Mesenchymal stem cell (in vitro differentiated cells and primary cell): ENCODE measurements around the gene PTPRD.
A peak's percentile ranks its signal among the peaks of the same experiment; 100 is the strongest.
"Not testable (repeated sequence)": the region's sequence is repeated elsewhere in the genome, so short reads cannot be mapped to it uniquely, and the experiment has no call there.

ENCODE experiments used
- DNase-seq: peaks from one replicate; pipeline ENCODE4 v3.0.0-alpha.2; 2013
- H2AFZ ChIP-seq: one replicate; pipeline ENCODE4 v1.6.1; 2013; ENCODE audit warnings: low read depth, mild to moderate bottlenecking, control low read depth, inconsistent platforms, low read length, moderate library complexity
- H2AK5ac ChIP-seq: 2 replicates; pipeline ENCODE4 v1.6.1; 2013; ENCODE audit warnings: low read length, moderate library complexity, mild to moderate bottlenecking, inconsistent platforms; ENCODE audit not compliant: severe bottlenecking
- H2BK120ac ChIP-seq: one replicate; pipeline ENCODE4 v1.6.1; 2013; ENCODE audit warnings: low read depth, mild to moderate bottlenecking, inconsistent platforms, low read length, moderate library complexity
- H2BK12ac ChIP-seq, 2 experiments: one replicate each; pipeline ENCODE4 v1.6.1; 2013; ENCODE audit warnings: inconsistent platforms in 2 of 2, low read length in 2 of 2, mild to moderate bottlenecking in 2 of 2, moderate library complexity in 2 of 2, control low read depth in 1 of 2
- H2BK15ac ChIP-seq: one replicate; pipeline ENCODE4 v1.6.1; 2013; ENCODE audit warnings: mild to moderate bottlenecking, low read depth, inconsistent platforms; ENCODE audit not compliant: poor library complexity, severe bottlenecking
- H2BK5ac ChIP-seq: 2 replicates; pipeline ENCODE4 v1.6.1; 2013; ENCODE audit warnings: low read depth, mild to moderate bottlenecking, low read length, control low read depth, inconsistent platforms; ENCODE audit not compliant: poor library complexity, severe bottlenecking
- H3K14ac ChIP-seq, 2 experiments: one replicate each; pipeline ENCODE4 v1.6.1; 2013; ENCODE audit warnings: inconsistent platforms in 2 of 2, low read length in 2 of 2, control low read depth in 1 of 2, mild to moderate bottlenecking in 1 of 2, moderate library complexity in 1 of 2
- H3K18ac ChIP-seq, 2 experiments: one replicate each; pipeline ENCODE4 v1.6.1; 2013; ENCODE audit warnings: inconsistent platforms in 2 of 2, low read length in 2 of 2, control low read depth in 1 of 2, low read depth in 1 of 2, mild to moderate bottlenecking in 1 of 2
- H3K23ac ChIP-seq, 2 experiments: one replicate each; pipeline ENCODE4 v1.6.1; 2013; ENCODE audit warnings: inconsistent platforms in 2 of 2, low read length in 2 of 2, mild to moderate bottlenecking in 2 of 2, moderate library complexity in 2 of 2, control low read depth in 1 of 2
- H3K27ac ChIP-seq: 2 replicates; pipeline ENCODE4 v1.5.1; 2013; ENCODE audit warnings: mild to moderate bottlenecking, moderate library complexity, low read length, control low read depth, inconsistent platforms; ENCODE audit not compliant: poor library complexity, severe bottlenecking
- H3K27me3 ChIP-seq, 2 experiments: 2 replicates each; pipeline versions ENCODE4 v1.6.1 to v1.7.0; 2013; ENCODE audit warnings: low read length in 2 of 2, mild to moderate bottlenecking in 2 of 2, moderate library complexity in 2 of 2, control low read depth in 1 of 2, inconsistent platforms in 1 of 2; ENCODE audit not compliant: control insufficient read depth in 1 of 2, insufficient read depth in 1 of 2
- H3K36me3 ChIP-seq, 2 experiments: 2 replicates each; pipeline versions ENCODE4 v1.6.1 to v1.7.0; 2013; ENCODE audit warnings: low read length in 2 of 2, control low read depth in 1 of 2, inconsistent platforms in 1 of 2, low read depth in 1 of 2, mild to moderate bottlenecking in 1 of 2; ENCODE audit not compliant: insufficient read depth in 2 of 2, control insufficient read depth in 1 of 2
- H3K4ac ChIP-seq, 2 experiments: one replicate each; pipeline ENCODE4 v1.6.1; 2013; ENCODE audit warnings: inconsistent platforms in 2 of 2, low read length in 2 of 2, mild to moderate bottlenecking in 2 of 2, moderate library complexity in 2 of 2, control low read depth in 1 of 2, low read depth in 1 of 2
- H3K4me1 ChIP-seq: 2 replicates; pipeline ENCODE4 v1.6.1; 2013; ENCODE audit warnings: low read depth, low read length, control low read depth; ENCODE audit not compliant: control insufficient read depth, insufficient read depth
- H3K4me2 ChIP-seq: 2 replicates; pipeline ENCODE4 v1.6.1; 2013; ENCODE audit warnings: low read length, mild to moderate bottlenecking, inconsistent platforms; ENCODE audit not compliant: poor library complexity, severe bottlenecking
- H3K4me3 ChIP-seq, 2 experiments: 2 replicates each; pipeline versions ENCODE4 v1.5.1 to v1.7.0; 2013; ENCODE audit warnings: low read length in 2 of 2, mild to moderate bottlenecking in 2 of 2, control low read depth in 1 of 2, low read depth in 1 of 2; ENCODE audit not compliant: insufficient read depth in 1 of 2
- H3K79me1 ChIP-seq: replicated peaks from 2 replicates; pipeline ENCODE4 v1.6.1; 2013; ENCODE audit warnings: mild to moderate bottlenecking, control low read depth, low read length, inconsistent platforms; ENCODE audit not compliant: poor library complexity, severe bottlenecking
- H3K9ac ChIP-seq: 2 replicates; pipeline ENCODE4 v1.7.0; 2013; ENCODE audit warnings: mild to moderate bottlenecking, low read length, moderate library complexity
- H3K9me3 ChIP-seq: 2 replicates; pipeline ENCODE4 v1.7.0; 2013; ENCODE audit warnings: mild to moderate bottlenecking, low read length; ENCODE audit not compliant: control insufficient read depth
- H4K8ac ChIP-seq: one replicate; pipeline ENCODE4 v1.6.1; 2013; ENCODE audit warnings: inconsistent platforms, mild to moderate bottlenecking, low read length, moderate library complexity
- H4K91ac ChIP-seq: one replicate; pipeline ENCODE4 v1.6.1; 2013; ENCODE audit warnings: mild to moderate bottlenecking, low read length, inconsistent platforms
- WGBS: methylation state at CpG from one replicate; pipeline ENCODE4 v1.1.7; 2013; ENCODE audit warnings: mixed read lengths; 5-methylcytosine and 5-hydroxymethylcytosine counted together

PTPRD gene

GRCh38 chr9:10366171-10366779 lies 246.5 kb downstream of the PTPRD start:
- H3K14ac ChIP-seq = no peak overlapping the region
- no peak overlapping the region for H3K4ac ChIP-seq
- no peak overlapping the region for H3K9ac ChIP-seq
- no peak overlapping the region for H4K8ac ChIP-seq
- H3K4me1 ChIP-seq = no peaks in the 10 kb centered on the region
- H2BK12ac ChIP-seq = no peak overlapping the region
- H3K23ac ChIP-seq = no peak overlapping the region
- no peak overlapping the region for H2AFZ ChIP-seq
- H3K4me3 ChIP-seq = no peak overlapping the region
- H3K36me3 ChIP-seq = no peaks in the 10 kb centered on the region
- H2BK15ac ChIP-seq = no peak overlapping the region
- no peak overlapping the region for H2AK5ac ChIP-seq
- DNase-seq = peak; percentile 55
- H3K27me3 ChIP-seq = no peaks in the 10 kb centered on the region
- H4K91ac ChIP-seq = no peak overlapping the region
- no peaks in the 10 kb centered on the region for H3K79me1 ChIP-seq
- no peak overlapping the region for H3K18ac ChIP-seq
- H3K9me3 ChIP-seq = no peaks in the 10 kb centered on the region
- no peak overlapping the region for H3K27ac ChIP-seq
- no peak overlapping the region for H3K4me2 ChIP-seq
- 56% methylated on average over 3 of the region's 3 CpGs for WGBS
- no peak overlapping the region for H2BK5ac ChIP-seq
- H2BK120ac ChIP-seq = no peak overlapping the region

GRCh38 chr9:10354591-10354990 lies 258.2 kb downstream of the PTPRD start:
- Histone ChIP-seq H3K4ac (no peak overlapping the region), H3K36me3 (no peaks in the 10 kb centered on the region), H3K4me3 (no peak overlapping the region), H3K18ac (no peak overlapping the region), H3K79me1 (no peaks in the 10 kb centered on the region), H3K23ac (no peak overlapping the region), H2BK12ac (no peak overlapping the region), H3K9me3 (no peaks in the 10 kb centered on the region), H3K27ac (no peak overlapping the region), H4K91ac (no peak overlapping the region), H2BK5ac (no peak overlapping the region), H2BK15ac (no peak overlapping the region), H3K27me3 (no peaks in the 10 kb centered on the region), H2AFZ (no peak overlapping the region), H3K14ac (no peak overlapping the region), H2AK5ac (no peak overlapping the region), H3K4me1 (no peaks in the 10 kb centered on the region), H3K4me2 (no peak overlapping the region), H2BK120ac (no peak overlapping the region), H3K9ac (no peak overlapping the region), H4K8ac (no peak overlapping the region)
- WGBS = no CpG with 5 or more reads among the region's 3 CpGs
- DNase-seq = no peak

GRCh38 chr9:10345621-10346020 lies 267.2 kb downstream of the PTPRD start:
- H4K8ac ChIP-seq, H3K27ac ChIP-seq, H3K36me3 ChIP-seq, DNase-seq, H3K27me3 ChIP-seq, H3K4me3 ChIP-seq, H2AK5ac ChIP-seq, H3K9ac ChIP-seq, H3K18ac ChIP-seq, H3K14ac ChIP-seq, H4K91ac ChIP-seq, H3K4me1 ChIP-seq, H3K4ac ChIP-seq, H3K4me2 ChIP-seq, H3K23ac ChIP-seq, H2BK12ac ChIP-seq, H2AFZ ChIP-seq, H3K79me1 ChIP-seq, H2BK15ac ChIP-seq, H3K9me3 ChIP-seq, H2BK120ac ChIP-seq, H2BK5ac ChIP-seq: not testable (repeated sequence)
- WGBS = 61% methylated on average over 3 of the region's 5 CpGs

- Histone ChIP-seq H3K18ac (no peak overlapping the region), H3K36me3 (no peaks in the 10 kb centered on the region), H3K27me3 (no peaks in the 10 kb centered on the region), H3K4me2 (no peak overlapping the region), H4K91ac (no peak overlapping the region), H3K4me1 (no peaks in the 10 kb centered on the region), H3K9ac (no peak overlapping the region), H2BK5ac (no peak overlapping the region), H2BK12ac (no peak overlapping the region), H3K27ac (no peak overlapping the region), H2AFZ (no peak overlapping the region), H2AK5ac (no peak overlapping the region), H2BK120ac (no peak overlapping the region), H3K9me3 (no peaks in the 10 kb centered on the region), H3K14ac (no peak overlapping the region), H3K79me1 (no peaks in the 10 kb centered on the region), H4K8ac (no peak overlapping the region), H3K4me3 (no peak overlapping the region), H3K4ac (no peak overlapping the region), H3K23ac (no peak overlapping the region), H2BK15ac (no peak overlapping the region)
- DNase-seq = no peak
- 100% methylated on average over 1 of the region's 2 CpGs for WGBS
These were observed 271.7 kb downstream of the PTPRD start for GRCh38 chr9:10341057-10341456.
